ENCODE measurements around the gene LIX1. TPM values are rescaled to one million over a fixed set of nuclear protein-coding genes. Genes with fewer than 3 reads are reported as not detected.

Gene LIX1
- total and polyA plus RNA-seq, 5 donors from 2014 or later = not detected

- Mint-ChIP-seq H3K27ac (no peak overlapping the region), H3K4me1 (peaks cover 0 to 7% (median 3%) of the 10 kb centered on the region in 4 donors), H3K36me3 (no peaks in the 10 kb centered on the region), H3K27me3 (peaks cover 21% of the 10 kb centered on the region), H3K4me3 (no peak overlapping the region), H3K9me3 (peaks cover 0 to 2% (median 0%) of the 10 kb centered on the region in 7 donors)
- H3K4me3 ChIP-seq (ENCODE audit: low read depth, low read length) = no peak overlapping the region
- no peaks in the 10 kb centered on the region for H3K27me3 ChIP-seq (ENCODE audit: control insufficient read depth, insufficient read depth, low read length)
- no peaks in the 10 kb centered on the region for H3K4me1 ChIP-seq (ENCODE audit: control insufficient read depth, insufficient read depth, low read length, poor library complexity, severe bottlenecking)
- DNase-seq (no peak), ATAC-seq (ENCODE audit: low read depth in 2 of 2) (no peak)
- H3K36me3 ChIP-seq (ENCODE audit: control insufficient read depth, insufficient read depth, low read length) = no peaks in the 10 kb centered on the region
- no peak overlapping the region for H3K27ac ChIP-seq (ENCODE audit: insufficient read depth, low read length, poor library complexity, severe bottlenecking)
- H3K9me3 ChIP-seq (ENCODE audit: control insufficient read depth in 2 of 2, low read length in 2 of 2) = no peaks in the 10 kb centered on the region
Measured at GRCh38 chr5:97072696-97073095, 69.7 kb downstream of the LIX1 start.

- Histone ChIP-seq H3K27me3 (ENCODE audit: control insufficient read depth, insufficient read depth, low read length) (no peaks in the 10 kb centered on the region), H3K36me3 (ENCODE audit: control insufficient read depth, insufficient read depth, low read length) (no peaks in the 10 kb centered on the region), H3K27ac (ENCODE audit: insufficient read depth, low read length, poor library complexity, severe bottlenecking) (no peak overlapping the region), H3K4me3 (ENCODE audit: low read depth, low read length) (no peak overlapping the region), H3K4me1 (ENCODE audit: control insufficient read depth, insufficient read depth, low read length, poor library complexity, severe bottlenecking) (no peaks in the 10 kb centered on the region), H3K9me3 (ENCODE audit: control insufficient read depth in 2 of 2, low read length in 2 of 2) (no peaks in the 10 kb centered on the region)
- Mint-ChIP-seq H3K27ac (no peak overlapping the region), H3K4me1 (peaks cover 0 to 7% (median 3%) of the 10 kb centered on the region in 4 donors), H3K4me3 (no peak overlapping the region), H3K9me3 (peaks cover 0 to 2% (median 0%) of the 10 kb centered on the region in 7 donors), H3K27me3 (peaks cover 21% of the 10 kb centered on the region), H3K36me3 (no peaks in the 10 kb centered on the region)
- ATAC-seq (ENCODE audit: low read depth in 2 of 2) (no peak), DNase-seq (no peak)
Measured at GRCh38 chr5:97071993-97072392, 70.4 kb downstream of the LIX1 start.

- H3K27ac ChIP-seq (ENCODE audit: insufficient read depth, low read length, poor library complexity, severe bottlenecking) = no peak overlapping the region
- Mint-ChIP-seq H3K4me1 (peaks cover 0 to 7% (median 3%) of the 10 kb centered on the region in 4 donors), H3K27ac (no peak overlapping the region), H3K9me3 (peaks cover 0 to 2% (median 0%) of the 10 kb centered on the region in 7 donors), H3K4me3 (no peak overlapping the region), H3K27me3 (peaks cover 25% of the 10 kb centered on the region), H3K36me3 (no peaks in the 10 kb centered on the region)
- no peak for DNase-seq
- no peaks in the 10 kb centered on the region for H3K9me3 ChIP-seq (ENCODE audit: control insufficient read depth in 2 of 2, low read length in 2 of 2)
- H3K36me3 ChIP-seq (ENCODE audit: control insufficient read depth, insufficient read depth, low read length) = no peaks in the 10 kb centered on the region
- no peak for ATAC-seq (ENCODE audit: low read depth in 2 of 2)
- H3K27me3 ChIP-seq (ENCODE audit: control insufficient read depth, insufficient read depth, low read length) = peaks cover under 1% of the 10 kb centered on the region
- H3K4me1 ChIP-seq (ENCODE audit: control insufficient read depth, insufficient read depth, low read length, poor library complexity, severe bottlenecking) = no peaks in the 10 kb centered on the region
- no peak overlapping the region for H3K4me3 ChIP-seq (ENCODE audit: low read depth, low read length)
Measured at GRCh38 chr5:97071101-97071500, 71.3 kb downstream of the LIX1 start.

GRCh38 chr5:97070234-97070633, 72.2 kb downstream of the LIX1 start:
- Histone ChIP-seq H3K36me3 (ENCODE audit: control insufficient read depth, insufficient read depth, low read length) (no peaks in the 10 kb centered on the region), H3K9me3 (ENCODE audit: control insufficient read depth in 2 of 2, low read length in 2 of 2) (no peaks in the 10 kb centered on the region), H3K27me3 (ENCODE audit: control insufficient read depth, insufficient read depth, low read length) (peaks cover 2% of the 10 kb centered on the region), H3K27ac (ENCODE audit: insufficient read depth, low read length, poor library complexity, severe bottlenecking) (no peak overlapping the region), H3K4me3 (ENCODE audit: low read depth, low read length) (no peak overlapping the region), H3K4me1 (ENCODE audit: control insufficient read depth, insufficient read depth, low read length, poor library complexity, severe bottlenecking) (no peaks in the 10 kb centered on the region)
- Mint-ChIP-seq H3K36me3 (no peaks in the 10 kb centered on the region), H3K9me3 (peaks cover 0 to 2% (median 0%) of the 10 kb centered on the region in 7 donors), H3K27ac (no peak overlapping the region), H3K27me3 (peaks cover 25% of the 10 kb centered on the region), H3K4me1 (peaks cover 0 to 7% (median 3%) of the 10 kb centered on the region in 4 donors), H3K4me3 (no peak overlapping the region)
- ATAC-seq (ENCODE audit: low read depth in 2 of 2) (no peak), DNase-seq (no peak)

- Histone ChIP-seq H3K36me3 (ENCODE audit: control insufficient read depth, insufficient read depth, low read length) (no peaks in the 10 kb centered on the region), H3K4me3 (ENCODE audit: low read depth, low read length) (no peak overlapping the region), H3K27ac (ENCODE audit: insufficient read depth, low read length, poor library complexity, severe bottlenecking) (no peak overlapping the region), H3K27me3 (ENCODE audit: control insufficient read depth, insufficient read depth, low read length) (peaks cover 2% of the 10 kb centered on the region), H3K4me1 (ENCODE audit: control insufficient read depth, insufficient read depth, low read length, poor library complexity, severe bottlenecking) (no peaks in the 10 kb centered on the region), H3K9me3 (ENCODE audit: control insufficient read depth in 2 of 2, low read length in 2 of 2) (no peaks in the 10 kb centered on the region)
- ATAC-seq (ENCODE audit: low read depth in 2 of 2) (no peak), DNase-seq (no peak)
- Mint-ChIP-seq H3K27me3 (peaks cover 21% of the 10 kb centered on the region), H3K36me3 (no peaks in the 10 kb centered on the region), H3K4me3 (no peak overlapping the region), H3K27ac (no peak overlapping the region), H3K9me3 (peaks cover 0 to 2% (median 0%) of the 10 kb centered on the region in 7 donors), H3K4me1 (peaks cover 0 to 4% (median 3%) of the 10 kb centered on the region in 4 donors)
Measured at GRCh38 chr5:97067296-97067850, 75.0 kb downstream of the LIX1 start.

- H3K9me3 Mint-ChIP-seq = peaks cover 0 to 2% (median 0%) of the 10 kb centered on the region in 7 donors
Measured at GRCh38 chr5:97065475-97065874, 76.9 kb downstream of the LIX1 start.

GRCh38 chr5:97063251-97063650, 79.2 kb downstream of the LIX1 start:
- Histone ChIP-seq H3K36me3 (ENCODE audit: control insufficient read depth, insufficient read depth, low read length) (no peaks in the 10 kb centered on the region), H3K27ac (ENCODE audit: insufficient read depth, low read length, poor library complexity, severe bottlenecking) (no peak overlapping the region), H3K9me3 (ENCODE audit: control insufficient read depth in 2 of 2, low read length in 2 of 2) (no peaks in the 10 kb centered on the region), H3K4me1 (ENCODE audit: control insufficient read depth, insufficient read depth, low read length, poor library complexity, severe bottlenecking) (no peaks in the 10 kb centered on the region), H3K27me3 (ENCODE audit: control insufficient read depth, insufficient read depth, low read length) (peaks cover 2% of the 10 kb centered on the region), H3K4me3 (ENCODE audit: low read depth, low read length) (no peak overlapping the region)
- Mint-ChIP-seq H3K4me3 (no peak overlapping the region), H3K27ac (no peak overlapping the region), H3K27me3 (peaks cover 8% of the 10 kb centered on the region), H3K36me3 (no peaks in the 10 kb centered on the region), H3K9me3 (peaks cover 0 to 6% (median 2%) of the 10 kb centered on the region in 7 donors), H3K4me1 (no peaks in the 10 kb centered on the region)
- no peak for DNase-seq
- ATAC-seq (ENCODE audit: low read depth in 2 of 2) = no peak

More at GRCh38 chr5:97065475-97065874, 76.9 kb downstream of the LIX1 start:
- Histone ChIP-seq H3K4me1 (ENCODE audit: control insufficient read depth, insufficient read depth, low read length, poor library complexity, severe bottlenecking) (no peaks in the 10 kb centered on the region), H3K36me3 (ENCODE audit: control insufficient read depth, insufficient read depth, low read length) (no peaks in the 10 kb centered on the region), H3K27ac (ENCODE audit: insufficient read depth, low read length, poor library complexity, severe bottlenecking) (no peak overlapping the region), H3K27me3 (ENCODE audit: control insufficient read depth, insufficient read depth, low read length) (peaks cover 2% of the 10 kb centered on the region), H3K4me3 (ENCODE audit: low read depth, low read length) (no peak overlapping the region), H3K9me3 (ENCODE audit: control insufficient read depth in 2 of 2, low read length in 2 of 2) (no peaks in the 10 kb centered on the region)
- peaks cover 20% of the 10 kb centered on the region for H3K27me3 Mint-ChIP-seq
- no peak for DNase-seq
- no peaks in the 10 kb centered on the region for H3K36me3 Mint-ChIP-seq
- H3K4me3 Mint-ChIP-seq = no peak overlapping the region
- H3K4me1 Mint-ChIP-seq = peaks cover 0 to 4% (median 3%) of the 10 kb centered on the region in 4 donors
- ATAC-seq (ENCODE audit: low read depth in 2 of 2) = no peak
- no peak overlapping the region for H3K27ac Mint-ChIP-seq

GRCh38 chr5:97062046-97062445, 80.4 kb downstream of the LIX1 start:
- H3K4me3 ChIP-seq (ENCODE audit: low read depth, low read length) = no peak overlapping the region
- ATAC-seq (ENCODE audit: low read depth in 2 of 2) (no peak), DNase-seq (no peak)
- peaks cover 0 to 6% (median 2%) of the 10 kb centered on the region in 7 donors for H3K9me3 Mint-ChIP-seq
- H3K9me3 ChIP-seq (ENCODE audit: control insufficient read depth in 2 of 2, low read length in 2 of 2) = no peaks in the 10 kb centered on the region
- H3K27ac ChIP-seq (ENCODE audit: insufficient read depth, low read length, poor library complexity, severe bottlenecking) = no peak overlapping the region
- H3K36me3 ChIP-seq (ENCODE audit: control insufficient read depth, insufficient read depth, low read length) = no peaks in the 10 kb centered on the region
- H3K27me3 Mint-ChIP-seq = peaks cover 11% of the 10 kb centered on the region
- no peaks in the 10 kb centered on the region for H3K36me3 Mint-ChIP-seq
- no peak overlapping the region for H3K27ac Mint-ChIP-seq
- peaks cover 2% of the 10 kb centered on the region for H3K27me3 ChIP-seq (ENCODE audit: control insufficient read depth, insufficient read depth, low read length)
- H3K4me1 ChIP-seq (ENCODE audit: control insufficient read depth, insufficient read depth, low read length, poor library complexity, severe bottlenecking) = no peaks in the 10 kb centered on the region
- no peaks in the 10 kb centered on the region for H3K4me1 Mint-ChIP-seq
- peak overlapping the region in 1 of 4 donors; percentile 83 for H3K4me3 Mint-ChIP-seq
